ENCODE results near the gene SLC35A3.
"Not testable (repeated sequence)": the region's sequence is repeated elsewhere in the genome, so short reads cannot be mapped to it uniquely, and the experiment has no call there.

SLC35A3 gene

DNA sequence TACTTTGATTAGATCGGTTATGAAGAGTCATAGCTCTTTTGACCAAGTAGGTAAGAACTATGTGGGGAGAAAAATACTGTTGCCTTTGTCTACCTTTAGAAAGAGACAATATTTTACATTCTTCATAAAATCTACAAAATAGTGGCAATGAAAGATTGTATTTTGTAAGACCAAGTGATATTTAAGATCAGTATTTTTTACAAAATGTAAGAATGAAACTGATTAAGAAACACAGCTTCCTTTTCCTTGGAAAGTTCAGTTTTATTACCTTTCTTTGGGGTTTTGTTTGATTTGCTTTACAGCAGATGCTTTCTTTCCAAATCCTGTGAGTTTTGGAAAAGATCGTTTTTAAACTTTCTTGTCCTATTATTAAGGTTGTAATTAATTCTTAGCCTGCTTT lies 69.8 kb downstream of the SLC35A3 start:
- peak overlapping the region; percentile 89 for H3K4me3 ChIP-seq (ENCODE audit: low read depth, low read length)
- TF ChIP-seq, protein P1, sequence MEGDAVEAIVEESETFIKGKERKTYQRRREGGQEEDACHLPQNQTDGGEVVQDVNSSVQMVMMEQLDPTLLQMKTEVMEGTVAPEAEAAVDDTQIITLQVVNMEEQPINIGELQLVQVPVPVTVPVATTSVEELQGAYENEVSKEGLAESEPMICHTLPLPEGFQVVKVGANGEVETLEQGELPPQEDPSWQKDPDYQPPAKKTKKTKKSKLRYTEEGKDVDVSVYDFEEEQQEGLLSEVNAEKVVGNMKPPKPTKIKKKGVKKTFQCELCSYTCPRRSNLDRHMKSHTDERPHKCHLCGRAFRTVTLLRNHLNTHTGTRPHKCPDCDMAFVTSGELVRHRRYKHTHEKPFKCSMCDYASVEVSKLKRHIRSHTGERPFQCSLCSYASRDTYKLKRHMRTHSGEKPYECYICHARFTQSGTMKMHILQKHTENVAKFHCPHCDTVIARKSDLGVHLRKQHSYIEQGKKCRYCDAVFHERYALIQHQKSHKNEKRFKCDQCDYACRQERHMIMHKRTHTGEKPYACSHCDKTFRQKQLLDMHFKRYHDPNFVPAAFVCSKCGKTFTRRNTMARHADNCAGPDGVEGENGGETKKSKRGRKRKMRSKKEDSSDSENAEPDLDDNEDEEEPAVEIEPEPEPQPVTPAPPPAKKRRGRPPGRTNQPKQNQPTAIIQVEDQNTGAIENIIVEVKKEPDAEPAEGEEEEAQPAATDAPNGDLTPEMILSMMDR (conservative IDR thresholded peaks at IDR 0.05; ENCODE audit: low read depth, low read length): no peak
- no peak for DNase-seq (ENCODE audit: low read depth)

GRCh38 chr1:100045206-100045605 lies 75.4 kb downstream of the SLC35A3 start:
- DNase-seq (ENCODE audit: low read depth): no peak
- TF ChIP-seq, protein P1 (conservative IDR thresholded peaks at IDR 0.05; ENCODE audit: low read depth, low read length): no peak
- no peak overlapping the region for H3K4me3 ChIP-seq (ENCODE audit: low read depth, low read length)

- not testable (repeated sequence) for H3K4me3 ChIP-seq (ENCODE audit: low read depth, low read length); DNase-seq (ENCODE audit: low read depth)
These were observed 77.5 kb downstream of the SLC35A3 start for GRCh38 chr1:100047235-100047708.

DNA sequence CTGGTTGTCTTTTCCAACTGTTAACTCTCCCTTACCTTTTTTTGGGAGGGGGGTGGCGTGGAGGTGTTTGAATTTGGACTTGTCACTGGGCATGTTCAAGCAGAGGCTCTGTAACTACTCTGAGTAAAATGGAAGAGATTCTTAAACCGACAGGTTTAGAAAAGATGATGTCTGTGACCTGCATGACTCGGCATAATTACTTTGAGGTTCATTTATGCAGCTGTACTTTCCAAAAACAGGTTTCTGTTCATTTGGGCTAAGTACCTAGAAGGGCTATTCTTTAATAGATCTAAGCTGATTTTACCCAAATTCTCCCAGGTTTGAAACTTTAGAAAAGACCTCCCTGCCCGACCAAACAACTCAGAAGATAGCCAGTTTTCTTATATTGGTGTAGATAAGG lies 80.3 kb downstream of the SLC35A3 start:
- H3K4me3 ChIP-seq (ENCODE audit: low read depth, low read length): no peak overlapping the region
- TF ChIP-seq, protein P1 (conservative IDR thresholded peaks at IDR 0.05; ENCODE audit: low read depth, low read length): no peak
- no peak for DNase-seq (ENCODE audit: low read depth)

DNA sequence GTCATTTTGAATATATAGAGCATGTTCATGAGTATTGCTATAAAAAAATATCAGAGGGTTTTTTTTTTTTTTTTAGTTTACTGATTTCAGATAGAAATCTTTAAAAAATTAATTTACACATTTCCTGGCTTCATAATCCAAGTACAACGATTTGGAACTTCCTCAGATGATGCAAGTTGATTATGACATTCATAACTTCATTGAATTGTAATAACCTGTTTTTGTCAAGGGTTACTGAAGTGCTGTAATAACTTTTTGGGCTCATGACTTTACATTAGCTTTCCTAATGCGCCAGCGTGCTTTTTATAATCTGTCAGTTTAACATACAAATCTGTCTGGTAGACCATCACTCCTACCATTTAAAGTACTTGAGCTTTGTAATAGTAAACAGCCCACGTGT lies 81.6 kb downstream of the SLC35A3 start:
- TF ChIP-seq, protein P1 (conservative IDR thresholded peaks at IDR 0.05; ENCODE audit: low read depth, low read length): no peak
- H3K4me3 ChIP-seq (ENCODE audit: low read depth, low read length): no peak overlapping the region
- DNase-seq (ENCODE audit: low read depth): no peak

DNA sequence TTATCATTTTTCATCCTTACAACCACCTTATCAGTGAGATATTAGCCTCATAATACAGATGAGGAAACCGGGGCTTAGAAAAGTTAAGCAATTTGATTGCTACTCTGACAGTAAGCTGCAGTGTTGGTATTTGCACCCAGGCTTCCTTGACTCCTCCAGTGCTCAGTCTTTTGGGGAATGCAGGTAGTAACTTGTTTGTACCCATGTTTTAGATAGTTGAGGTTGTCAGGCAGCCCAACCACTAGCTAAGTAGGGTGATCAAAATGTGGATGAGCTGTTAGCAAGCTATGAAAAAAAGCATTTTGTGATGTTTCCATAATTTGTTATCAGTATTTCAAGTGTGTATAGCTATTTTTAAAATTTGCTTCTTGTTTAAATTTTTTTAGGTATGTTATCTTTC lies 82.1 kb downstream of the SLC35A3 start:
- no peak overlapping the region for H3K4me3 ChIP-seq (ENCODE audit: low read depth, low read length)
- TF ChIP-seq, protein P1 (conservative IDR thresholded peaks at IDR 0.05; ENCODE audit: low read depth, low read length): no peak
- DNase-seq (ENCODE audit: low read depth): no peak

DNA sequence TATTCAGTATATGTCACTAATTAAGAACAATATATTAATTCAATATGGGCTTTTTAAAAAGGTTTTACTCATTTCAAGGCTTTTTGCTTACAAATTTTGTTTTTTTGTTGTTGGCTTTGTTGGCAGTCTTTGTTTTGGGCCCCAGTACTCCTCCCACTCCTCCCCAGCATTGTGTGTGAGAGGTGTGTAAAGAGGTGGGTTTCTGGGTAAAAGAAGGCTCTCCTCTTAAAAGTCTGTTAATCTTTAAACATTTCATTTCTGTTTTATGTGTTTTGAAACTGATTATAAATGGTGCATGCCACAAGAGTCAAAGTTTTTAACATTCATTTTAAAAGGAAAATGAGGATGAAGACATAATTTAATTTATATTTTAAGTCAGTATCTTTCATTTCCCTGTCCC lies 83.3 kb downstream of the SLC35A3 start:
- H3K4me3 ChIP-seq (ENCODE audit: low read depth, low read length): no peak overlapping the region
- TF ChIP-seq, protein P1 (conservative IDR thresholded peaks at IDR 0.05; ENCODE audit: low read depth, low read length): no peak
- DNase-seq (ENCODE audit: low read depth): no peak

GRCh38 chr1:100053727-100054126 lies 83.9 kb downstream of the SLC35A3 start:
- H3K4me3 ChIP-seq (ENCODE audit: low read depth, low read length): no peak overlapping the region
- TF ChIP-seq, protein P1 (conservative IDR thresholded peaks at IDR 0.05; ENCODE audit: low read depth, low read length): no peak

More at GRCh38 chr1:100053727-100054126, 83.9 kb downstream of the SLC35A3 start:
- no peak for DNase-seq (ENCODE audit: low read depth)

Data from choroid plexus epithelial cell (primary cell).